ENCODE results near the gene ZNF70.

Gene ZNF70

GRCh38 chr22:23690713-23691112 lies 60.2 kb downstream of the ZNF70 start, which contains the start of gene RGL4:
Gene RGL4 (plus strand): TSS chr22:23691013. CDS start chr22:23692031, 1,018 bp downstream.
- no peak for DNase-seq

- DNase-seq, result no peak
These were observed 61.5 kb downstream of the ZNF70 start for GRCh38 chr22:23689414-23689813.
